ENCODE results near the gene LMO4. TPM values are rescaled to one million over a fixed set of nuclear protein-coding genes. Genes with fewer than 3 reads are reported as not detected.

The LMO4 gene
- total and polyA plus RNA-seq, 2 donors (not counting 1 experiment from before 2014, with no cell fraction given), result 35.7 to 46.0 TPM

DNA sequence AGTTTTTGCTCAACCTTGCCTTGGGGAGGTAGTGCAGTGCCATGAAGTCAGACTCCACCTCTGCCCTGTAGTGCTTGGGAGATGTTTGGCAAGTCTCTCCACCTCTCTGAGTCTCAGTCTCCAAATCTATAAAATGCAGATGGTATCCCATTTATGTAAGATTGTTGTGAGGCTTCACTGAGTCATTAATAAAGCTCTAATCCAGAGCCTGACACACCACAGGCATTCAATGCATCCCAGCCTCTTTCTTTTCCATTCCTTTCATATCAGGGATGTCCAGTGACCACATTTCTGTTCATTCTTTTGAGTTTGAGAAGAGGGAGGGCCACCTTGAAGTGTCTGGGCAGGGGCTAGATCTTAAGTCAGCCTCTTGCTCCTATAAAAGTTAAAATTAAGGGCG, 37.6 kb upstream of the LMO4 start:
- no peak for ATAC-seq (ENCODE audit: low read depth)
- TF ChIP-seq, protein P1, sequence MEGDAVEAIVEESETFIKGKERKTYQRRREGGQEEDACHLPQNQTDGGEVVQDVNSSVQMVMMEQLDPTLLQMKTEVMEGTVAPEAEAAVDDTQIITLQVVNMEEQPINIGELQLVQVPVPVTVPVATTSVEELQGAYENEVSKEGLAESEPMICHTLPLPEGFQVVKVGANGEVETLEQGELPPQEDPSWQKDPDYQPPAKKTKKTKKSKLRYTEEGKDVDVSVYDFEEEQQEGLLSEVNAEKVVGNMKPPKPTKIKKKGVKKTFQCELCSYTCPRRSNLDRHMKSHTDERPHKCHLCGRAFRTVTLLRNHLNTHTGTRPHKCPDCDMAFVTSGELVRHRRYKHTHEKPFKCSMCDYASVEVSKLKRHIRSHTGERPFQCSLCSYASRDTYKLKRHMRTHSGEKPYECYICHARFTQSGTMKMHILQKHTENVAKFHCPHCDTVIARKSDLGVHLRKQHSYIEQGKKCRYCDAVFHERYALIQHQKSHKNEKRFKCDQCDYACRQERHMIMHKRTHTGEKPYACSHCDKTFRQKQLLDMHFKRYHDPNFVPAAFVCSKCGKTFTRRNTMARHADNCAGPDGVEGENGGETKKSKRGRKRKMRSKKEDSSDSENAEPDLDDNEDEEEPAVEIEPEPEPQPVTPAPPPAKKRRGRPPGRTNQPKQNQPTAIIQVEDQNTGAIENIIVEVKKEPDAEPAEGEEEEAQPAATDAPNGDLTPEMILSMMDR (IDR thresholded peaks at IDR 0.05), result no peak
- no peak for TF ChIP-seq EZH2 (IDR thresholded peaks at IDR 0.05; ENCODE audit: borderline replicate concordance, insufficient read depth, low read depth, low read length, poor library complexity, severe bottlenecking)
- Histone ChIP-seq H3K79me2 (ENCODE audit: control insufficient read depth, insufficient read depth, low read length) (no peaks in the 10 kb centered on the region), H3K4me3 (ENCODE audit: control extremely low read depth in 1 of 5, extremely low read depth in 1 of 5, insufficient read depth in 1 of 5, low read depth in 2 of 5, low read length in 4 of 5) (no peak overlapping the region), H3K27me3 (replicated peaks in 1 of 4; ENCODE audit: control extremely low read depth in 1 of 4, control insufficient read depth in 3 of 4, insufficient read depth in 4 of 4, low read length in 3 of 4) (no peaks in the 10 kb centered on the region), H3K9me3 (ENCODE audit: control extremely low read depth in 1 of 3, control insufficient read depth in 2 of 3, insufficient read depth in 1 of 3, low read length in 2 of 3) (no peaks in the 10 kb centered on the region), H3K9ac (ENCODE audit: low read length) (no peak overlapping the region), H3K27ac (ENCODE audit: low read length in 2 of 2) (no peak overlapping the region), H2AFZ (ENCODE audit: insufficient read depth, low read depth, low read length, poor library complexity, severe bottlenecking) (no peak overlapping the region), H3K4me2 (replicated peaks; ENCODE audit: low read depth, low read length, poor library complexity, severe bottlenecking) (no peak overlapping the region), H3K36me3 (replicated peaks in 1 of 2; ENCODE audit: control extremely low read depth in 1 of 2, control insufficient read depth in 1 of 2, extremely low read depth in 1 of 2, insufficient read depth in 2 of 2, low read length in 1 of 2) (no peaks in the 10 kb centered on the region), H3K4me1 (ENCODE audit: control insufficient read depth in 2 of 2, insufficient read depth in 2 of 2, low read length in 2 of 2) (no peaks in the 10 kb centered on the region), H4K20me1 (ENCODE audit: control insufficient read depth, insufficient read depth, low read length, poor library complexity, severe bottlenecking) (no peaks in the 10 kb centered on the region)
- no peak for DNase-seq
- Mint-ChIP-seq H3K4me3 (no peak overlapping the region), H3K27me3 (peaks cover 13% of the 10 kb centered on the region), H3K4me1 (no peaks in the 10 kb centered on the region), H3K9me3 (ENCODE audit: insufficient read depth) (no peaks in the 10 kb centered on the region), H3K27ac (no peak overlapping the region)
- intact Hi-C loops (cut with micrococcal nuclease), result no loop called here
- CTCF ChIA-PET, result interaction anchor here (10.4 kb wide), 1 partner anchor 660 kb away, joined by 151 read pairs; no protein-coding TSS in a partner anchor
- WGBS (ENCODE audit: insufficient coverage), result 70% methylated on average over 1 of the region's 1 CpG
- POLR2A ChIA-PET, result no interaction called here

DNA sequence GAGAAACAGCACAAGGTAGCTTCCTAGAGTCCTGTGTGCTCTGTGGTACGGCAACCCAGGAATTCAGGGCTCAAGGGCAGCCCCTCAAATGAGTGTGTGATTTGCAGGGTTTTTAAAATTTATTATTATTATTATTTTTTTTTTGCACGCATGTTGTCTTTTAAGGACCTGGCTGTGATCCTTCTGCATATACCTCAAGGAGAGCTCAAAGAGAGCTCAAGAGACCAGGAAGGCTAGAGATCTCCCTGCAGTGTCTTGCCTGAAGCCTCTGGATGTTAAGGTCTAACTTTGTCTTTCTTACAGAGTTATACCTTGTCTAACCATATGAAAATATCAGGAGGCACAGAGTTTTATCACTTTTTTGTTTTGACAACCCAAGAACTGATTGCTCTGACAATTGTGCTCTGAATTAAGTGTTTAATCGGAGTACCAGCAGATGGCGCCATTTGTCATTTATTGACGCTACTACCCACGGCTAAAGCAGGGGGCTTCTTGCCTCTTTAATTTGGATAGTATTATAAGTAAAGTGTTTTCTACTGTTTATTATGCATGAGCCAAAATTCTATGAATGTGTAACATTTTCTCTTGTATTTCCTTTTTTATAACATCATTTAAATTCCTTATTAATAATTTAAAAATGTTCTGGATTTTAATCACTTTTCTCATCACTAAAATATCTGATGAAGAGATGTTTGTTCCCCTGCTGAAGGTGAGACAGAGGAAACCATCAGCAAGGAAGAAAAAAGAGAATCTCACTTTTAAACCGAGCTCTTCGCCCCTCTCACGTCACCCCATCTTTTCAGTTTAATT, 35.8 kb upstream of the LMO4 start:
- Mint-ChIP-seq H3K4me1 (no peaks in the 10 kb centered on the region), H3K9me3 (ENCODE audit: insufficient read depth) (no peaks in the 10 kb centered on the region), H3K27ac (no peak overlapping the region), H3K27me3 (peaks cover 13% of the 10 kb centered on the region), H3K4me3 (no peak overlapping the region)
- intact Hi-C loops (cut with micrococcal nuclease), result loop anchor here (1.0 to 2.0 kb wide), 3 partner anchors 33 to 888 kb away; no protein-coding TSS in a partner anchor
- H3K4me1 ChIP-seq (ENCODE audit: control insufficient read depth in 2 of 2, insufficient read depth in 2 of 2, low read length in 2 of 2), result no peaks in the 10 kb centered on the region
- H4K20me1 ChIP-seq (ENCODE audit: control insufficient read depth, insufficient read depth, low read length, poor library complexity, severe bottlenecking), result no peaks in the 10 kb centered on the region
- peak; percentile 78 for DNase-seq
- ChIA-PET CTCF (interaction anchor here (0.6 to 10.4 kb wide), 27 partner anchors 10 to 1008 kb away, joined by 3 to 151 read pairs (median 4); no protein-coding TSS in a partner anchor), POLR2A (no interaction called here)
- ATAC-seq (ENCODE audit: low read depth), result peak; percentile 47
- no peaks in the 10 kb centered on the region for H3K27me3 ChIP-seq (replicated peaks in 1 of 4; ENCODE audit: control extremely low read depth in 1 of 4, control insufficient read depth in 3 of 4, insufficient read depth in 4 of 4, low read length in 3 of 4)
- no peaks in the 10 kb centered on the region for H3K79me2 ChIP-seq (ENCODE audit: control insufficient read depth, insufficient read depth, low read length)
- no peaks in the 10 kb centered on the region for H3K36me3 ChIP-seq (replicated peaks in 1 of 2; ENCODE audit: control extremely low read depth in 1 of 2, control insufficient read depth in 1 of 2, extremely low read depth in 1 of 2, insufficient read depth in 2 of 2, low read length in 1 of 2)
- no peak overlapping the region for H2AFZ ChIP-seq (ENCODE audit: insufficient read depth, low read depth, low read length, poor library complexity, severe bottlenecking)
- H3K27ac ChIP-seq (ENCODE audit: low read length in 2 of 2), result no peak overlapping the region
- no peak overlapping the region for H3K4me3 ChIP-seq (ENCODE audit: control extremely low read depth in 1 of 5, extremely low read depth in 1 of 5, insufficient read depth in 1 of 5, low read depth in 2 of 5, low read length in 4 of 5)
- TF ChIP-seq, protein P1 (IDR thresholded peaks at IDR 0.05), result peak; percentile 96
- TF ChIP-seq EZH2 (IDR thresholded peaks at IDR 0.05; ENCODE audit: borderline replicate concordance, insufficient read depth, low read depth, low read length, poor library complexity, severe bottlenecking), result no peak
- no peak overlapping the region for H3K4me2 ChIP-seq (replicated peaks; ENCODE audit: low read depth, low read length, poor library complexity, severe bottlenecking)
- WGBS (ENCODE audit: insufficient coverage), result 0% methylated on average over 3 of the region's 9 CpGs
- no peak overlapping the region for H3K9ac ChIP-seq (ENCODE audit: low read length)
- no peaks in the 10 kb centered on the region for H3K9me3 ChIP-seq (ENCODE audit: control extremely low read depth in 1 of 3, control insufficient read depth in 2 of 3, insufficient read depth in 1 of 3, low read length in 2 of 3)
